Measurements from ENCODE around the gene PDP2. TPM values are rescaled to one million over a fixed set of nuclear protein-coding genes. Genes with fewer than 3 reads are reported as not detected.

PDP2 gene
- total RNA-seq, 1 experiment from 2014 or later: 21.5 TPM

DNA sequence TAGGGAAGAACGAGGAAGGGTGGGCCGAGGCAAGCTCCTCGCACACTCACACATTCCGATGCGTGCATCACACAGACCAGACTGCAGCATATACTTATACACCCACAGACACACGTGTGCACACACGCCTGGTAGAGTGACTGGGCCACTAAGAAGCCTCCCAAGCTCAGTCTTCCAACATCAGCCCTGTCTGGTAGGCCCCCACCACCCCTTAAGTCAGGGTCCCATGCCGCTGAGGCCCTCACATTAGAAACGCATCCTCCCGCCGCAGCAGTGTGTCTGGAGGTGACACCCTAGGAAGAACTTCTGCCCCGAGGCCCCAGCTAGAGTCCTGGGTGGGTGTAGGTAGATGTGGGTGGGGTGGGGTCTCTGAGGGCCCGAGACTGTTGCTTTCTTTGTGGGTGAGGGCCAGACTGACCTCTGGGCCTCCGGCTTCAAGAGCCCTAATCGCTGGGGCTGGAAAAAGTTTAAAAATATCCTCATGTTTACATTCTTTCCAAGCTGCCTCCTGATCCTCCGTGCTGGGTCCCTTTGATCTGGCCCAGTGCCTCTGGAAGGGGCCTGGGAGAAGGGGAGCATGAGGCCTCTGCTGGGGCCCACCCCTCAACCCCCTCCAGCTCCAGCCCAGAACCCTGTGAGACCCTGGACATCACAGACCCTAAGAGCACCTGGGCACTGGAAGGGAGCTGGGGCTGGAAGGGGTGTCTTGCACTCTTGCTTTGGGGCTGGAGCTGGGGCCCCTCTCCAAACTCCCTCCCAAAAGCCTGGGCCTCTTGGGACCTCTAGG, 24.7 kb downstream of the PDP2 start:
- Mint-ChIP-seq H3K4me1 (ENCODE audit: insufficient read depth, unreplicated experiment) (peaks cover 7% of the 10 kb centered on the region), H3K27ac (ENCODE audit: low read depth, unreplicated experiment) (no peak overlapping the region), H3K27me3 (ENCODE audit: insufficient read depth, unreplicated experiment) (no peaks in the 10 kb centered on the region), H3K9me3 (ENCODE audit: unreplicated experiment) (no peaks in the 10 kb centered on the region), H3K4me3 (ENCODE audit: unreplicated experiment) (no peak overlapping the region), H3K36me3 (ENCODE audit: insufficient read depth, unreplicated experiment) (no peaks in the 10 kb centered on the region)
- ChIA-PET POLR2A (interaction anchor here (0.8 to 1.2 kb wide), 2 partner anchors 25 to 31 kb away, joined by 3 read pairs; no protein-coding TSS in a partner anchor), CTCF (interaction anchor here (0.7 to 5.1 kb wide), 7 partner anchors 10 to 32 kb away, joined by 3 to 30 read pairs (median 4); partner anchors contain the start of gene CDH16)
- no peak for DNase-seq (ENCODE audit: unreplicated experiment)
- intact Hi-C loops (cut with micrococcal nuclease): no loop called here
- no peak for TF ChIP-seq CTCF (IDR thresholded peaks at IDR 0.05; ENCODE audit: unreplicated experiment)
- BruUV-seq (replicated peaks): no TSS peak

GRCh38 chr16:66905633-66906539, 25.6 kb downstream of the PDP2 start:
- POLR2A ChIA-PET: interaction anchor here (0.6 to 1.2 kb wide), 4 partner anchors 22 to 341 kb away, joined by 3 read pairs; no protein-coding TSS in a partner anchor
- H3K27me3 Mint-ChIP-seq (ENCODE audit: insufficient read depth, unreplicated experiment): no peaks in the 10 kb centered on the region
- H3K4me3 Mint-ChIP-seq (ENCODE audit: unreplicated experiment): no peak overlapping the region
- H3K27ac Mint-ChIP-seq (ENCODE audit: low read depth, unreplicated experiment): no peak overlapping the region
- no TSS peak for BruUV-seq (replicated peaks)
- no peak for TF ChIP-seq CTCF (IDR thresholded peaks at IDR 0.05; ENCODE audit: unreplicated experiment)
- intact Hi-C loops (cut with micrococcal nuclease): no loop called here
- CTCF ChIA-PET: interaction anchor here (1.2 to 5.1 kb wide), 4 partner anchors 11 to 65 kb away, joined by 3 to 30 read pairs (median 4); partner anchors contain the start of gene CDH16
- H3K36me3 Mint-ChIP-seq (ENCODE audit: insufficient read depth, unreplicated experiment): no peaks in the 10 kb centered on the region
- H3K4me1 Mint-ChIP-seq (ENCODE audit: insufficient read depth, unreplicated experiment): peaks cover 4% of the 10 kb centered on the region
- H3K9me3 Mint-ChIP-seq (ENCODE audit: unreplicated experiment): no peaks in the 10 kb centered on the region
- DNase-seq (ENCODE audit: unreplicated experiment): peak; percentile 61

GRCh38 chr16:66906916-66907836, 26.9 kb downstream of the PDP2 start:
- CTCF ChIA-PET: interaction anchor here (0.5 to 5.1 kb wide), 5 partner anchors 11 to 40 kb away, joined by 3 to 30 read pairs (median 4); partner anchors contain the start of gene CDH16
- peaks cover 14% of the 10 kb centered on the region for H3K4me1 Mint-ChIP-seq (ENCODE audit: insufficient read depth, unreplicated experiment)
- H3K4me3 Mint-ChIP-seq (ENCODE audit: unreplicated experiment): no peak overlapping the region
- no peak for TF ChIP-seq CTCF (IDR thresholded peaks at IDR 0.05; ENCODE audit: unreplicated experiment)
- H3K27me3 Mint-ChIP-seq (ENCODE audit: insufficient read depth, unreplicated experiment): no peaks in the 10 kb centered on the region
- BruUV-seq (replicated peaks): no TSS peak
- intact Hi-C loops (cut with micrococcal nuclease): no loop called here
- no peak for DNase-seq (ENCODE audit: unreplicated experiment)
- no peaks in the 10 kb centered on the region for H3K9me3 Mint-ChIP-seq (ENCODE audit: unreplicated experiment)
- H3K27ac Mint-ChIP-seq (ENCODE audit: low read depth, unreplicated experiment): no peak overlapping the region
- H3K36me3 Mint-ChIP-seq (ENCODE audit: insufficient read depth, unreplicated experiment): no peaks in the 10 kb centered on the region
- POLR2A ChIA-PET: no interaction called here

All from MCF 10A (cell line).